ENCODE data around the gene BRD3.

BRD3 gene

GRCh38 chr9:134046894-134047681 lies 20.7 kb downstream of the BRD3 start:
- peaks cover 0 to 4% of the 10 kb centered on the region in 2 donors for H3K4me1 Mint-ChIP-seq (ENCODE audit: low read depth in 2 of 2)
- H3K4me3 Mint-ChIP-seq = no peak overlapping the region
- DNase-seq (no peak), ATAC-seq (replicated peaks) (no peak)
- H3K27me3 Mint-ChIP-seq = no peaks in the 10 kb centered on the region
- H3K9me3 Mint-ChIP-seq = no peaks in the 10 kb centered on the region
- H3K27ac Mint-ChIP-seq = no peak overlapping the region
- H3K36me3 Mint-ChIP-seq (ENCODE audit: insufficient read depth) = peaks cover 50% of the 10 kb centered on the region

- Mint-ChIP-seq H3K36me3 (ENCODE audit: insufficient read depth) (peaks cover 44% of the 10 kb centered on the region), H3K27ac (no peak overlapping the region), H3K27me3 (no peaks in the 10 kb centered on the region), H3K9me3 (no peaks in the 10 kb centered on the region), H3K4me1 (ENCODE audit: low read depth in 2 of 2) (peaks cover 0 to 4% of the 10 kb centered on the region in 2 donors), H3K4me3 (no peak overlapping the region)
- DNase-seq (no peak), ATAC-seq (replicated peaks) (no peak)
These were observed 21.8 kb downstream of the BRD3 start for GRCh38 chr9:134045841-134046544.

DNA sequence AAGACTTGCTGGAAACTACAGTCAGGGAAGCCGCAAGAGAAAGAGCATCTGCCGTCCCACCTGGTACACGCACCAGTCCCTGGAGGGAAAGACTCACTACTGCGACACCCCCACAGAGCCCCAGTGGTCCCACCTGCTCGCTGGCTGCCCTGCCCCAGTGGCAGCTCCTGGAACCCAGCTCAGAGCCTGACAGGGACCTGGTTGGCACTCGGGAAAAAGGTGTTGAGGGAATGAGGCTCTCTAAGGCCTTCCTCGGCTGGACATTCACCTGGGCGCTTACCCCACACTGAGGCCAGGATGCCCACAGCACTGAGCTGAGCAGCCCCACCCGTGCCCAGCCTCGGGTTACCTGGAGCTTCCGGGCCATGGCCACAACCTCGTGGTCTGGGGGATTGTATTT lies 22.9 kb downstream of the BRD3 start:
- Mint-ChIP-seq H3K27ac (no peak overlapping the region), H3K4me3 (no peak overlapping the region)

GRCh38 chr9:134043531-134043988 lies 24.3 kb downstream of the BRD3 start:
- Mint-ChIP-seq H3K36me3 (ENCODE audit: insufficient read depth) (peaks cover 51% of the 10 kb centered on the region), H3K27me3 (no peaks in the 10 kb centered on the region), H3K9me3 (no peaks in the 10 kb centered on the region), H3K4me3 (no peak overlapping the region), H3K4me1 (ENCODE audit: low read depth in 2 of 2) (peaks cover 0 to 11% of the 10 kb centered on the region in 2 donors), H3K27ac (peak overlapping the region in 1 of 2 donors; percentile 73)
- DNase-seq (no peak), ATAC-seq (replicated peaks) (no peak)

More for the DNA sequence above, 22.9 kb downstream of the BRD3 start:
- H3K9me3 Mint-ChIP-seq = no peaks in the 10 kb centered on the region
- no peak for ATAC-seq (replicated peaks)
- peaks cover 47% of the 10 kb centered on the region for H3K36me3 Mint-ChIP-seq (ENCODE audit: insufficient read depth)
- H3K4me1 Mint-ChIP-seq (ENCODE audit: low read depth in 2 of 2) = peaks cover 0 to 4% of the 10 kb centered on the region in 2 donors
- H3K27me3 Mint-ChIP-seq = no peaks in the 10 kb centered on the region
- no peak for DNase-seq

DNA sequence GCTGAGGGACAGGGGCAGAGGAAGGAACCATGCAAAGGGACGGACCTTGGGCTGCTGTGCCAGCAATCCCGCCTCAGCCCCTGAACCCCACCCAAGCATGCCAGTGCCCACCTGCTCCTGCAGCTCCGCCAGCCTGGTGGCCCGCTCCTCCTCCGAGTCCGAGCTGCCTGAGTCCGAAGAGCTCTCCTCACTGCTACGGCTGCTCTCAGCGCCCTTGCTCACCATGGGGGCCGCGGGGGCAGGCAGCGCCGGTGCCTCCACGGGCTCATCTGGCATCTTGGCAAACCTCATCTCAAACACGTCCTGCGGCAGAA lies 26.2 kb downstream of the BRD3 start:
- peaks cover 0 to 11% of the 10 kb centered on the region in 2 donors for H3K4me1 Mint-ChIP-seq (ENCODE audit: low read depth in 2 of 2)
- no peak for ATAC-seq (replicated peaks)
- peaks cover 55% of the 10 kb centered on the region for H3K36me3 Mint-ChIP-seq (ENCODE audit: insufficient read depth)
- H3K9me3 Mint-ChIP-seq = no peaks in the 10 kb centered on the region
- H3K27ac Mint-ChIP-seq = no peak overlapping the region
- H3K4me3 Mint-ChIP-seq = no peak overlapping the region
- no peak for DNase-seq
- no peaks in the 10 kb centered on the region for H3K27me3 Mint-ChIP-seq

GRCh38 chr9:134040781-134041648 lies 26.8 kb downstream of the BRD3 start:
- ATAC-seq (replicated peaks) = no peak
- peaks cover 55% of the 10 kb centered on the region for H3K36me3 Mint-ChIP-seq (ENCODE audit: insufficient read depth)
- DNase-seq = no peak
- H3K4me1 Mint-ChIP-seq (ENCODE audit: low read depth in 2 of 2) = peaks cover 0 to 11% of the 10 kb centered on the region in 2 donors
- no peak overlapping the region for H3K4me3 Mint-ChIP-seq
- H3K9me3 Mint-ChIP-seq = no peaks in the 10 kb centered on the region
- no peak overlapping the region for H3K27ac Mint-ChIP-seq
- no peaks in the 10 kb centered on the region for H3K27me3 Mint-ChIP-seq

- DNase-seq (no peak), ATAC-seq (replicated peaks) (no peak)
- Mint-ChIP-seq H3K9me3 (no peaks in the 10 kb centered on the region), H3K4me1 (ENCODE audit: low read depth in 2 of 2) (peaks cover 0 to 11% of the 10 kb centered on the region in 2 donors), H3K36me3 (ENCODE audit: insufficient read depth) (peaks cover 57% of the 10 kb centered on the region), H3K27ac (peak overlapping the region in 1 of 2 donors; percentile 87), H3K27me3 (no peaks in the 10 kb centered on the region), H3K4me3 (no peak overlapping the region)
These were observed 27.7 kb downstream of the BRD3 start for GRCh38 chr9:134040176-134040565.

- Mint-ChIP-seq H3K27me3 (no peaks in the 10 kb centered on the region), H3K36me3 (ENCODE audit: insufficient read depth) (peaks cover 55% of the 10 kb centered on the region), H3K27ac (peak overlapping the region in 1 of 2 donors; percentile 87)
These were observed 28.2 kb downstream of the BRD3 start for GRCh38 chr9:134039386-134040175.

GRCh38 chr9:134037641-134038040 lies 30.2 kb downstream of the BRD3 start:
- Mint-ChIP-seq H3K9me3 (no peaks in the 10 kb centered on the region), H3K4me1 (ENCODE audit: low read depth in 2 of 2) (peaks cover 0 to 8% of the 10 kb centered on the region in 2 donors), H3K4me3 (no peak overlapping the region), H3K27ac (no peak overlapping the region), H3K36me3 (ENCODE audit: insufficient read depth) (peaks cover 63% of the 10 kb centered on the region), H3K27me3 (no peaks in the 10 kb centered on the region)
- DNase-seq (no peak), ATAC-seq (replicated peaks) (no peak)

More at GRCh38 chr9:134039386-134040175, 28.2 kb downstream of the BRD3 start:
- Mint-ChIP-seq H3K4me1 (ENCODE audit: low read depth in 2 of 2) (peaks cover 0 to 11% of the 10 kb centered on the region in 2 donors), H3K9me3 (no peaks in the 10 kb centered on the region), H3K4me3 (no peak overlapping the region)
- ATAC-seq (replicated peaks) = no peak
- DNase-seq = no peak

DNA sequence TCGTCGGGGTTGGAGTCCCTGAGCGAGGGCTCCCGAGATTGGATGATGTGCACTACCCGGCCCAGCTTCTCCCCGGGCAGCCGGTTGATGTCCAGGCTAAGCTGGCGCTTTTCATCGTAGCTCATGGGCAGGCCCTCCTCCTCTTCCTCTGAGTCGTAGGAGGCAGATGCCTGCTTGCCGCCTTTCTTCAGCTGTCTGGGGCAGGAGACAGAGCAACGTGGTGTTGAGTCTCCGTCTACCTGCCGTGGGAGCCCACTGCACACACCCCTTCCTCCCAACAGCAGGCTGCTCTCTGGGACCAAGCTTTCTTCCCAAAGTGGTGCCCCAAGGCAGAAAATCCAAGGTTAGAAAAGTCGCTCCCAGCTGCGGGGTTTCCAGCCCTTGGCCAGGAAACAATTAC lies 31.7 kb downstream of the BRD3 start:
- Mint-ChIP-seq H3K4me1 (ENCODE audit: low read depth in 2 of 2) (peaks cover 0 to 8% of the 10 kb centered on the region in 2 donors), H3K27me3 (no peaks in the 10 kb centered on the region), H3K4me3 (no peak overlapping the region), H3K36me3 (ENCODE audit: insufficient read depth) (peaks cover 63% of the 10 kb centered on the region), H3K27ac (no peak overlapping the region), H3K9me3 (no peaks in the 10 kb centered on the region)
- no peak for DNase-seq
- no peak for ATAC-seq (replicated peaks)

DNA sequence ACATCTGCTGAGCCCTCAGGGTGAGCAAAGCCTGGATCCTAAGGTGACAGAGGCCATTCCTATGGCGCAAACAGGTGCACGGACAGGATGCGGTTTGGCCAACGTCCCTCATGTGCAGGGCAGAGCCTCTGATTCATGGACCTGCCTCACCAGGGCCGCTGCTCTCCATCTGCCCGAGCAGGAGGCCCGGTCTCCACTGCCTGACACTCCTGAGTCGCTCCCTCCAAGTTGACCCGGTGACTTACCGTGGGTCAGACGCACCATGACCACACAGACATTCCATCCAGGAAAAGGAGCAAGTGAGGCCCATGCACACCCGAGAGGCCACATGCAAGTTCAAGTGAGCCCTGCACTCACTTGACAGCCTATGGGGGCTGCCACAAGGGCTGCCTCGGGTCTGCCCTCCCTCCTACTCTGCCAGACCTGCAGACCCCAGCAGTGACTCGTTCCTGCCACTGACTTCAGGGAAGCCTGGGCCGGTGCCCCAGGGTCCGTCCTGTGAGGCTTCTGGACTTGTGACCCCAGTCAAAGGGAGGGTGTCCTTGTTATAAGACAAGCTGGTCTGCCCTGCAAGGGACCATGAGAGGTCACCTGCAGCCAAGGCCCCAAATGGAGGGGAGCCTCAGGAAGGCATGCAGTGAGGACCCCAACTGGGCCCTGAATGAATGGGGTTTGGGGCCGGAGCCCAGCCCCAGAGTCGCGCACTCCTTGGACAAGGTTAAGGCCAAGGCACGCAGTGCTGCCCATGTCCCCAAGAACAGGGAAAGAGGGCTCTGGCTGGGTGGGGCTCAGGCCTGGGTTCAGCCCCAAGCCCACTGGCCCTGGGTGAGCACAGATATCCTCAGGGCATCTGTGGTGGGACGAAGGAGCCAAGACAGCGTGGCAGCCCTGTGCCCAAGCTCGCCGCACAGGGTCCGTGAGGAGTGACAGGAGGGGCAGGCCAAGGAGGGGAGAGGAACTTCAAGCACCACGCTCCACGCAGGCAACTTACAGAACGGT lies 32.5 kb downstream of the BRD3 start:
- no peak overlapping the region for H3K4me3 Mint-ChIP-seq
- H3K27me3 Mint-ChIP-seq = no peaks in the 10 kb centered on the region
- H3K27ac Mint-ChIP-seq = no peak overlapping the region
- H3K9me3 Mint-ChIP-seq = no peaks in the 10 kb centered on the region
- ATAC-seq (replicated peaks) (no peak), DNase-seq (no peak)
- peaks cover 0 to 8% of the 10 kb centered on the region in 2 donors for H3K4me1 Mint-ChIP-seq (ENCODE audit: low read depth in 2 of 2)
- peaks cover 60% of the 10 kb centered on the region for H3K36me3 Mint-ChIP-seq (ENCODE audit: insufficient read depth)
